GM10248 (cell line): ENCODE measurements around the gene PLCL2.
"Not testable (repeated sequence)": the region's sequence is repeated elsewhere in the genome, so short reads cannot be mapped to it uniquely, and the experiment has no call there.

Experiments used
- CTCF ChIA-PET: fragments of 300-600 bp; sonication (Branson Sonifier 250); formaldehyde crosslinking; extraction: SDS; loops from one replicate; lab custom pipeline; 2021; ENCODE audit warnings: antibody characterized with exemption; lab: Yijun Ruan, JAX
- POLR2A ChIA-PET: fragments of 350-650 bp; sonication (Branson Sonifier 250); formaldehyde crosslinking; extraction: SDS; loops from one replicate; lab custom pipeline; 2020; ENCODE audit warnings: antibody characterized with exemption; lab: Yijun Ruan, JAX
- DNase-seq: peaks from one replicate; pipeline ENCODE4 v3.0.0; 2012; ENCODE audit errors: extremely low spot score
- CTCF ChIP-seq: IDR thresholded peaks from 2 replicates; pipeline ENCODE4 v1.5.1; 2012; ENCODE audit warnings: mild to moderate bottlenecking, low read depth; ENCODE audit errors: extremely low read depth, missing control alignments, control extremely low read depth

PLCL2 gene

DNA sequence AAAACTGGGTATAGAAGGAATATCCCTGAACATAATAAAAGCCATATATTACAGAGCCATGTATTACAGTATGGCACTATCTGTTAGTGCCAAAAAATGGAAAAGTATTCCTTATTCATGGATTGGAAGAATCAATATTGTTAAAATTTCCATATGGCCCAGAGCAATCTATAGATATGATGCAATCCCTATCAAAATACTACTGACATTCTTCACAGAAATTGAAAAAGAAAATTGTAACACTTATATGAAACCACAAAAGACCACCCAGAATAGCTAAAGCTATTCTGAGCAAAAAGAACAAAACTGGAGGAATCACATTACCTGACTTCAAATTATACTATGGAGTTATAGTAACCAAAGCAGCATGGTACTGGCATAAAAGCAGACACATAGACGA is 218.8 kb downstream of the PLCL2 start:
- ChIA-PET POLR2A (no interaction called here), CTCF (interaction anchor here (0.8 to 1.3 kb wide), 2 partner anchors 8 to 9 kb away, joined by 3 to 4 read pairs; no protein-coding TSS in a partner anchor)
- TF ChIP-seq CTCF = no peak
- no peak for DNase-seq

GRCh38 chr3:17106801-17107200 is 222.0 kb downstream of the PLCL2 start:
- CTCF ChIA-PET = interaction anchor here (1.2 kb wide), 1 partner anchor 16 kb away, joined by 3 read pairs; no protein-coding TSS in a partner anchor
- DNase-seq, POLR2A ChIA-PET: not testable (repeated sequence)

- CTCF ChIA-PET = no interaction called here
- no peak for TF ChIP-seq CTCF
- POLR2A ChIA-PET = no interaction called here
- no peak for DNase-seq
Observed at GRCh38 chr3:17110660-17111396, 226.1 kb downstream of the PLCL2 start.

DNA sequence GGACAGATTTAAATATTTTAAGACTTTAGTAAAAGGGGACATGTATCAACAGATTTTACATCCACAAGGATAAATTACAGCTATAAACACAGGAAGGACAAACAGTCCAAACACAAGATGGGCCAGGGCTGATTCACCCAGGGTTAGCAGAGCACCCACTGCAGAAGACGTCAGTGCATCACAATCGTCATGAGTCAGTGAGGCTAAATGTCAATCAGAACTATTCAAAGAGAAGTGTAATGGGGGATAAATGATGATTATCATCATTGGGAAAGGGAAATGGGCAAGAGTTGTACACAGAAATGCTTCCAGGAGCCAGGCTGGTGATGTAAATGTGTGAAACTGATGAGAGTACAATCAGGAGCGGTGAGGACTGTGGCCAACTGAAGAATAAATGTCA is 226.8 kb downstream of the PLCL2 start:
- ChIA-PET CTCF (interaction anchor here (1.3 kb wide), 1 partner anchor 8 kb away, joined by 3 read pairs; no protein-coding TSS in a partner anchor), POLR2A (no interaction called here)
- no peak for DNase-seq
- TF ChIP-seq CTCF = no peak

DNA sequence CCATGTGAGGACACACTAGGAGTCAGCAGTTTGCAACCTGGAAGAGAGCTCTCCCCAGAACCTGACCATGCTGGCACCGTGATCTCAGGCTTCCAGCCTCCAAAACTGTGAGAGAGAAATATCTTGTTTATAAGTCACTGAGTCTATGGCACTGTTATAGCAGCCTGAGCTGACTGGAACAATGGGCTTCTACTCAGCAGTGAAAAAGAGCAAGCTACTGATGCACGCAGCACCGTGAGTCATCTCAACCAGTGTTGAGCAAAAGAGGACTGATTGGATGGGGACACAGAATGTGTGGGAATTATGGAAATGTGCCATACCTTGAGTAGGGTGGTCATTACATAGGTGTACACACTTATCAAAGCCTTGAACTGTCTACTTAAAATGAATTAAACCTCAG is 230.4 kb downstream of the PLCL2 start:
- no peak for DNase-seq
- POLR2A ChIA-PET = no interaction called here
- CTCF ChIA-PET = interaction anchor here (0.8 kb wide), 1 partner anchor 12 kb away, joined by 3 read pairs; no protein-coding TSS in a partner anchor
- TF ChIP-seq CTCF = no peak

DNA sequence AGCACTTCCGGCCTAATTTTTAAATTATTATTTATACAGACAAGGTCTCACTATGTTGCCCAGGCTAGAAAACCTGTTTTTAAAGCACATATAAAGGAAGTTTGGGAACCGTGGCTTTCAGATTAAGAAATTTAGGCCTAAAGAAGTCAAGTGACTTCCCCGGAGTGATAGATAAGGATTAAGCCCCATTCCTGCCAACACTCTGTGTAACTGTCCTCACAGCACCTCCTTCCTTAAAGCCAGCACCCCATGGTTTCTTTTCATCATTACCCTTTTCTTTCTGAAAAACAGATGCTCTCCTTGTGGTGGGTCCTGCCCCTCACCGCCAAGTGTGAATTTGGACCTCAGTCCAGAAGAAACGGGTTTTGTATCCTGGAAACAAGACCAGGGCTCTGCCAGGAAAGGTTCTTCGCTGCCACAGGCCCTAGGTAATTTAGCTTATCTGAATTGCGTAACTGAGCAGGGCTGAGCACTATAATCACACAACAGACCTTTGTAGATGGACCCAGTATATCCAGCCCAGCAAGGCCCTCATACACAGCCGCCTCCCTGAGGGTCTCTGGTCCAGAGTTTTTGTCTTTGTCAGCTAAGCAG is 231.3 kb downstream of the PLCL2 start:
- no peak for DNase-seq
- ChIA-PET CTCF (interaction anchor here (1.1 kb wide), 1 partner anchor 16 kb away, joined by 3 read pairs; no protein-coding TSS in a partner anchor), POLR2A (no interaction called here)
- no peak for TF ChIP-seq CTCF

- no peak for TF ChIP-seq CTCF
- ChIA-PET CTCF (no interaction called here), POLR2A (no interaction called here)
- no peak for DNase-seq
Observed at GRCh38 chr3:17118771-17119170, 234.0 kb downstream of the PLCL2 start.
